C4-2B (cell line): ENCODE data around the gene TGFA.

Source experiments
- ZFX ChIP-seq: fragments of 450-650 bp; IDR thresholded peaks from 2 replicates; pipeline ENCODE4 v1.6.1; 2017
- TF ChIP-seq, protein P1 (sequence below): fragments of 450-650 bp; conservative IDR thresholded peaks from 2 replicates; pipeline ENCODE4 v1.5.1; 2017; ENCODE audit warnings: mild to moderate bottlenecking

- TF ChIP-seq, protein P1, sequence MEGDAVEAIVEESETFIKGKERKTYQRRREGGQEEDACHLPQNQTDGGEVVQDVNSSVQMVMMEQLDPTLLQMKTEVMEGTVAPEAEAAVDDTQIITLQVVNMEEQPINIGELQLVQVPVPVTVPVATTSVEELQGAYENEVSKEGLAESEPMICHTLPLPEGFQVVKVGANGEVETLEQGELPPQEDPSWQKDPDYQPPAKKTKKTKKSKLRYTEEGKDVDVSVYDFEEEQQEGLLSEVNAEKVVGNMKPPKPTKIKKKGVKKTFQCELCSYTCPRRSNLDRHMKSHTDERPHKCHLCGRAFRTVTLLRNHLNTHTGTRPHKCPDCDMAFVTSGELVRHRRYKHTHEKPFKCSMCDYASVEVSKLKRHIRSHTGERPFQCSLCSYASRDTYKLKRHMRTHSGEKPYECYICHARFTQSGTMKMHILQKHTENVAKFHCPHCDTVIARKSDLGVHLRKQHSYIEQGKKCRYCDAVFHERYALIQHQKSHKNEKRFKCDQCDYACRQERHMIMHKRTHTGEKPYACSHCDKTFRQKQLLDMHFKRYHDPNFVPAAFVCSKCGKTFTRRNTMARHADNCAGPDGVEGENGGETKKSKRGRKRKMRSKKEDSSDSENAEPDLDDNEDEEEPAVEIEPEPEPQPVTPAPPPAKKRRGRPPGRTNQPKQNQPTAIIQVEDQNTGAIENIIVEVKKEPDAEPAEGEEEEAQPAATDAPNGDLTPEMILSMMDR = no peak
- no peak for TF ChIP-seq ZFX
Observed at GRCh38 chr2:70527447-70528080, 26.1 kb downstream of the TGFA start.
